WERI-Rb-1 (cell line): Measurements from ENCODE around the gene MBD3L3.
A peak's percentile ranks its signal among the peaks of the same experiment; 100 is the strongest.
"Not testable (repeated sequence)": the region's sequence is repeated elsewhere in the genome, so short reads cannot be mapped to it uniquely, and the experiment has no call there.

Experiments
- DNase-seq: peaks from one replicate; pipeline ENCODE4 v3.0.0-alpha.2; 2020
- H3K27ac ChIP-seq: fragments of 250-450 bp; sonication (Bioruptor Pico); 2 replicates; pipeline ENCODE4 v1.5.1; 2020; ENCODE audit warnings: mild to moderate bottlenecking, moderate library complexity
- H3K27me3 ChIP-seq: fragments of 250-450 bp; sonication (Bioruptor Pico); 2 replicates; pipeline ENCODE4 v1.5.1; 2021; ENCODE audit warnings: mild to moderate bottlenecking, low read depth, moderate library complexity; ENCODE audit not compliant: insufficient read depth, severe bottlenecking
- H3K36me3 ChIP-seq: fragments of 250-450 bp; sonication (Bioruptor Pico); 2 replicates; pipeline ENCODE4 v1.5.1; 2020; ENCODE audit warnings: mild to moderate bottlenecking, moderate library complexity
- H3K4me3 ChIP-seq: 2 replicates; pipeline ENCODE4 v1.5.1; 2011; ENCODE audit warnings: low read depth, mild to moderate bottlenecking, control low read depth, low read length
- H3K9me3 ChIP-seq: fragments of 250-450 bp; sonication (Bioruptor Pico); 2 replicates; pipeline ENCODE4 v1.5.1; 2021; ENCODE audit warnings: mild to moderate bottlenecking, moderate library complexity; ENCODE audit not compliant: severe bottlenecking
- CTCF ChIP-seq: IDR thresholded peaks from 2 replicates; pipeline ENCODE4 v1.5.1; 2011; ENCODE audit warnings: low read depth, mild to moderate bottlenecking, control low read depth, inconsistent platforms, low read length

Gene MBD3L3

DNA sequence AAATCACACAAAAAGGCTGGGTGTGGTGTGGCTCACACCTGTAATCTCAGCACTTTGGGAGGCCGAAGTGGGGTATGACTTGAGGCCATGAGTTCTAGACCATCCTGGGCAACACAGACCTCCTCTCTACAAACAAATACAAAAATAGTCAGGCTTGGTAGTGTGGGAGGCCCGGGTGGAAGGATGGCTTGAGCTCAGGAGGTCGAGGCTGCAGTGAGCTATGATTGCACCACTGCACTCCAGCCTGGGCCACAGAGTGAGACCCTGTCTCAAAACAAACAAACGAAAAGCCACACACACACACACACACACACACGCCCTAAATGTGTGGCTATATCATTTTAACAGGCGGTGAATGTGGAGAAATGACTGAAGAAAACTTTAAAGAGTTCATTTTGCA is 10.1 kb upstream of the MBD3L3 start:
- TF ChIP-seq CTCF: no peak
- Histone ChIP-seq H3K9me3 (peaks cover under 1% of the 10 kb centered on the region), H3K36me3 (peaks cover 17% of the 10 kb centered on the region), H3K27me3 (no peaks in the 10 kb centered on the region), H3K4me3 (peak overlapping the region; percentile 8; the same call in 1 of the 2 replicates), H3K27ac (no peak overlapping the region)
- DNase-seq: no peak

GRCh38 chr19:7067716-7068115 is 9.2 kb upstream of the MBD3L3 start:
- Histone ChIP-seq H3K9me3 (peaks cover 3% of the 10 kb centered on the region), H3K27me3 (no peaks in the 10 kb centered on the region), H3K27ac (no peak overlapping the region), H3K4me3 (no peak overlapping the region), H3K36me3 (peaks cover 14% of the 10 kb centered on the region)
- no peak for TF ChIP-seq CTCF
- no peak for DNase-seq

DNA sequence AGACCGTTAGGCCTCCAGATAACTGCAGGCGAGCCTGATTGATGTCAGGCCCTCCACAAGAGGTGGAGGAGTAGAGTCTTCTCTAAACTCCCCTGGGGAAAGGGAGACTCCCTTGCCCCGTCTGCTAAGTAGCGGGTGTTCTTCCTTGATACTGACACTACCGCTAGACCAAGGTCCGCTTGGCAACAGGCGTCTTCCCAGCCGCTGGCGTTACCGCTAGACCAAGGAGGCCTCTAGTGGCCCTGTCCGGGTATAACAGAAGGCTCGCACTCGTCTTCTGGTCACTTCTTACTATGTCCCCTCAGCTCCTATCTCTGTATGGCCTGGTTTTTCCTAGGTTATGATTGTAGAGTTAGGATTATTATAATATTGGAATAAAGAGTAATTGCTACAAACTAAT is 8.6 kb upstream of the MBD3L3 start:
- not testable (repeated sequence) for H3K4me3 ChIP-seq, H3K27ac ChIP-seq, H3K9me3 ChIP-seq, H3K36me3 ChIP-seq, H3K27me3 ChIP-seq
- TF ChIP-seq CTCF: peak; percentile 67
- peak; percentile 72 for DNase-seq

DNA sequence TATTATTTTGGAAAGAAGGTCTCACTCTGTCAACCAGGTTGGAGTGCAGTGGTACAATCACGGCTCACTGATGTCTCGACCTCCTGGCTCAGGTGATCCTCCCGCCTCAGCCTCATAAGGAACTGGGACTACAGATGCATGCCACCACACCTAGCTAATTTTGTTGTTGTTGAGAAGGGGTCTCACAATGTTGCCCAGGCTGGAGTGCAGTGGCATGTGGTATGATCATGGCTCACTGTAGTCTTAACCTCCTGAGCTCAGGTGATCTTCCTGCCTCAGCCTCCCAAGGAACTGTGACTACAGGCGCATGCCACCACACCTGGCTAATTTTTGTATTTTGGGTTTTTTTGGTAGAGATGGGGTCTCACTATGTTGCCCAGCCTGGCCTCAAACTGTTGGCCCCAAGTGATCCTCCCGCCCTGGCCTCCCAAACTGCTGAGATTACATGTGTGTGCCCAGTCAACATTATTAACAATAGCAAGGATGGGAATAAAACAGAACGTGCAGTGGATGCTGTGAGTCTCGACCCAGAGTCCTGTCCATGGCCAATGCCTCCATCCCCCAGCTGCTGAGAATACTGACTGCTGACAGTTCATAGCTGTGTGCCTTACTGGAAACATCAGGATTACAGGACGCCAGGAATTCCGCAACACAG is 5.4 kb upstream of the MBD3L3 start:
- Histone ChIP-seq H3K27ac (no peak overlapping the region), H3K36me3 (no peaks in the 10 kb centered on the region), H3K4me3 (no peak overlapping the region), H3K9me3 (peaks cover 3% of the 10 kb centered on the region), H3K27me3 (no peaks in the 10 kb centered on the region)
- no peak for DNase-seq
- no peak for TF ChIP-seq CTCF

DNA sequence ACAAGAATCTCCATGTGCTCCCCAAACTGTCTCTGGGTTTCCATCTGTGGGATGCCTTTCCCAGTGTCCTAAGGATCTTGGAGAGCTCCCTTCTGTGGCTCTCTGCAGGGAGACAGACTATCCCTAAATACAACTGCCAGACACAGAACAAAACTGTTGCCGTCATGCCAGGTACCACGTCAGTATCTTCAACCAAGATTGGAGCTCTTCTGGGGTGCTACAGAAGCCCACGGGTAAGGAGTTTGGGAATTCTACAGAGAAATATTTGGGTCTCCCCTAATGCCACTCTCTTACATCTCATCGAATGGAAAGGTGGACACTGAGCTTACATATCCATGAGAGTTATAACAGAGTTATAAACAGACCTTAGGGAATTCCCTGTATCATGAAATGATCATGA is 4.9 kb upstream of the MBD3L3 start:
- TF ChIP-seq CTCF: no peak
- no peak for DNase-seq
- Histone ChIP-seq H3K36me3 (no peaks in the 10 kb centered on the region), H3K27me3 (no peaks in the 10 kb centered on the region), H3K9me3 (peaks cover 3% of the 10 kb centered on the region), H3K4me3 (no peak overlapping the region), H3K27ac (no peak overlapping the region)

DNA sequence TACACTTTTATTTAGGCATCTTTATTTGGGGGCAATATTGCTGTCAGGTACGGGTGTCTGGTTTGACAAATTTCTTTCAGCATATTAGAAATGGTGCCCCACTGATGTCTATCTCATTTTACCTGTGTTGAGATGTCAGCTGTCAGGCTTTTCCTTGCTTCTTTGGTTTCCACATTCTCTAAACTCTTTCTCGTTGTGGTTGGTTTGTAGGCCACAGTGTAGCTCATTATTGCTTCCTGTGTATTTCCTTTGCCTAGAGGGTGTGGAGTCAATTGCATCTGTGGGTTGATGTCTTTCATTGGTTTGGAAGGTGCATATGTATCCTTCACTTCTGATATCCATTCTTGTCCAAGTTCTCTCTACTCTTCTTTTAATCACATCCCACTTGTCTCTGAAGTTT is 1.5 kb upstream of the MBD3L3 start:
- DNase-seq, H3K9me3 ChIP-seq, H3K27me3 ChIP-seq, H3K27ac ChIP-seq, H3K4me3 ChIP-seq, H3K36me3 ChIP-seq: not testable (repeated sequence)

- not testable (repeated sequence) for H3K36me3 ChIP-seq, H3K27me3 ChIP-seq, H3K27ac ChIP-seq, H3K4me3 ChIP-seq, H3K9me3 ChIP-seq, DNase-seq
Observed at GRCh38 chr19:7056371-7056770, 2.1 kb downstream of the MBD3L3 start.

GRCh38 chr19:7055679-7056078 is 2.8 kb downstream of the MBD3L3 start:
- H3K27me3 ChIP-seq, H3K27ac ChIP-seq, DNase-seq, H3K4me3 ChIP-seq, H3K9me3 ChIP-seq, H3K36me3 ChIP-seq: not testable (repeated sequence)

DNA sequence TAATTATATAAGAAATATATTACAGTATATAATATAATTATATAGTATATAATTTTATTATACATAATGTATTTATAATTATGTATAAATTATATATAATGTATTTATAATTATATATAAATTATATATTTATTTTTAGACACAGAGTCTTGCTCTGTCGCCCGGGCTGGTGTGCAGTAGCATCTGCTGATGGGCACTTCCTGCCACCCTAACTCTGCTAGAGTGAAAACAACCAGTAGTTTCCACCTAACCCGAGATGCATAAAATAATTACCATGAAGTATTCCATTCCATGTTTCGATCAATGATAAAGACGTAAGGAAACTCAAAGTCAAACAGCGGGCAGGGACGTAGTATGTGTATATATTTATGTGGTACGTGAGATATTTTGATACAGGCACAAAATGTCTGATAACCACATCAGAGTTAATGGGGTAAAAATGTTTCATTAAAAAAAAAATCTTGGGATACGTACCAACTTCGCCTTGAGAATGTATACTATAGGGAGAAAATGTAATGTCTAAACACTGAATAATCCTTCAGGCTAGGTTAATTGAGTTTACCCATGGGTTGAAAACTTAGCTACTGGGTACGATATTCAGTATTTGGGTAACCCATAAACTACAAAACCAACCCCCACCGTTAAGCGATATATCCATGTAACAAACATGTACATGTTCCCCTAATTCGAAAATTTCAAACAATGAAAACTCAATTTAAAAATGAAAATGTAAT is 3.7 kb downstream of the MBD3L3 start:
- H3K27me3 ChIP-seq, DNase-seq, H3K9me3 ChIP-seq, H3K27ac ChIP-seq, H3K4me3 ChIP-seq, H3K36me3 ChIP-seq: not testable (repeated sequence)
